GM18867 (cell line): ENCODE measurements around the gene ZBTB7A.

ENCODE experiments used
- ATAC-seq: cut with Tn5 transposase; IDR thresholded peaks from one replicate; pipeline ENCODE4 v1.9.1; 2021; ENCODE audit warnings: mild to moderate bottlenecking, moderate library complexity; ENCODE audit not compliant: unreplicated experiment

The ZBTB7A gene

DNA sequence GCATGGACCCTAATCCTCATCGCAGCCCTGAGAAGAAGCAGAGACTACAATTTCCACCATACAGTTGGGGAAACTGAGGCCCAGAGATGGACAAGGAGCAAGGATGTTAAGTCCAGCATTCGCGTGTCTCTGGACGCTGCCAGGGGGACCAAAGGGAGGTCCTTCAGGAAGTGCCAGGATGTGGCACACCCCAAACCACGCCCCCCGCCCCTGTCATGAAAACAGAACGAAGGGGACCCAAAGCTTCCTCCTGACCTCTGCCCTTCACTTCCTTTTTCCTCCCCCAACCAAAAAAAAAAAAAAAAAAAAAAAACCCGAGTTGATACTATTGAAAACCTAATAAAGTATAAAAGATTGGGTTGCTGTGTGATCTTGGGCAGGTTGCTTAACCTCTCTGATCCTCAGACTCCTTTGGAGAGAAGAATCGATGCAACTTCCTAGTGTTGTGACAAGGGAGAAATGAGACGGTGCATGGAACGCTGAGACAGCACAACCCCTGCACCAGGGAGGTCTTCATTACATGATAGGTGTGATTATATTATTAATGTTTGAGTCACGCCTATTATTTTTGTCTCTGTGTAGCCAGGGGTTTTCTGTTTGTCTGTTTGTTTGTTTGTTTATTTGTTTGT, 2.7 kb upstream of the ZBTB7A start:
- no peak for ATAC-seq

DNA sequence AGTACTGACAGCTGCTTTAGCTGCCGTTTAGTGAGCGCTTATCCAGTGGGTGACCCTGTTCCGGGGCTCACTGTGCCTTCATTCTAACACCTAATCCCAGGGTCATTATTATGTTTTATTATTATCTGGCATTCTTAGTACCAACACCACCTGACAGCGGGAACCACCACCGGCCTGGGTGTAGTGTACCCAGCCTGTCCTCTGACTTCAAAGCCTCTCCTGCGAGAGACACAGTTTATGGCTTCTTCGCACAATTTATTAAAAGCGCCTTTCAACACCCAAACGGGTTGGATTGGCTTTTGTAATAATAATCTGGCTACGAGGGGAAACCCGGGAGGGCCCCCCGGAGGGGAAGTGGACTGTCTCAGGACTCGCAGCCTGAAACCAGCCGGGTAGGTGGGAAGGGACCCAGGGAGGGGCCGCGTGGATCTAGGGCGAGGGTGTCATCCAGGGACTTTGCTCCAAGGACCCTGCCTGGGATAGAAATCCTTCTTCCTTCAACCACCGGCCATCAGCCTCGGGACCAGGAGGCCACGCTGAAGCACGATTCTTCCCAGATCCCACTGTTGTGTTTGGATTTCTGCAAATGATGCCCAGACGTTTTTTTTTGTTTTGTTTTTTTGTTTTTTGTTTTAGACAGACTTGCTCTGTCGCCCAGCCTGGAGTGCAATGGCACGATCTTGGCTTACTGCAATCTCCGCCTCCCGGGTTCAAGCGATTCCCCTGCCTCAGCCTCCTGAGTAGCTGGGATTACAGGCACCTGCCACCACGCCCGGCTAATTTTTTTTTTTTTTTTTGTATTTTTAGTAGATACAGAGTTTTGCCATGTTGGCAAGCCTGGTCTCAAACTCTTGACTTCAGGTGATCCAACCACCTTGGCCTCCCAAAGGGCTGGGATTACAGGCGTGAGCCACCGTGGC, 1.6 kb upstream of the ZBTB7A start:
- ATAC-seq, result no peak

DNA sequence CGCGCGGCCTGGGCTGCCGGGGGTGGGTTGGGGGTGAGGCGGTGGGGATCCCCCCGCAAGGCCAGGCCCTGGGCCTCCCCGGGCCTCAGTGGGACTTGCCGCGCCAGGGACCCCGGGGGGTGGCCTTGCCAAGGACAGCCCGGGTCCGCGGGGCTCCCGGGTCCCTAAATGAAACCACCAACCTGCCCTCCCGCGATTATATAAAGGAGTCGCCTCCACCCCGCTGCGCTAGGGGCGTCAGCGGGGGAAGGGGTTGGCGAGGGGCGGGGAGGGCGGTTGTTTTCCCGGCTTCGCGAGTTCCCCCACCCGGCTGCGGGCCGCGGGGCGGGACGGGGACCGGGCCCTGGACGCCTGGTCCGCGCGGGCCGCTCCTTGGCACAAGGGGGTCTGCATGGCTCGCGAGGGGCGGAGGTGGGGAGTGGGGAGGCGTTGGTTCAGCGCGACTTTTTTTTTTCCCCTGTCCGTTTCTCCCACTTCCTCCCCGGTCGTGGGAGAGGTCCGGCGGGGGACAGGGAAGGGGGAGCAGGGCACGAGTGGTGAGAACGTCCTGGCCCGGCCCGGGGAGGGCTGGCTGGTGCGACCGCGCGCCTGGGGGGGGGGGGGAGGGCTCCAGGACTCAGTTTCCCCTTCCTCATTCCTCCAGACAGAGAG, 822 bp upstream of the ZBTB7A start:
- no peak for ATAC-seq

DNA sequence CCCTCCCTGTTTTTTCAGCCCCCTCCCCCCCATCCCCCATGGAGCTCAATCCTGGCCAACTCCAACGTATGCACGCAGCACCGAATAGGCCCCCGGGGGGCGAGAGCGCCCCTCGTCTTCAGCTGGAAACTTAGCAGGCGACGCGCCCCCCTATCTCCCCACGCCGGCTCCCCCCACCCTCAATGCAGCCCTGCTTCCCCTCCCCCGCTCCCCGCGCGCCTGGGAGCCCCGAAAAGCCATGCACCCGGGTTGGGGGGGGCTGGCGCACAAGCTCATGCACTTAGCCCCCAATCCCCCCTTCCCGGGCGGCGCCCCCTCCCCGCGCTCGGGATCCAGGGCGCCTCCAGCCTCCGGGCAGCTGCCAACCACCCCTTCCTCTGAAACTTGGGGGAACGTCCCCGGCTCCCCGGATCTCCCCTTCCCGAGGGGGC, 508 bp downstream of the ZBTB7A start:
- no peak for ATAC-seq

DNA sequence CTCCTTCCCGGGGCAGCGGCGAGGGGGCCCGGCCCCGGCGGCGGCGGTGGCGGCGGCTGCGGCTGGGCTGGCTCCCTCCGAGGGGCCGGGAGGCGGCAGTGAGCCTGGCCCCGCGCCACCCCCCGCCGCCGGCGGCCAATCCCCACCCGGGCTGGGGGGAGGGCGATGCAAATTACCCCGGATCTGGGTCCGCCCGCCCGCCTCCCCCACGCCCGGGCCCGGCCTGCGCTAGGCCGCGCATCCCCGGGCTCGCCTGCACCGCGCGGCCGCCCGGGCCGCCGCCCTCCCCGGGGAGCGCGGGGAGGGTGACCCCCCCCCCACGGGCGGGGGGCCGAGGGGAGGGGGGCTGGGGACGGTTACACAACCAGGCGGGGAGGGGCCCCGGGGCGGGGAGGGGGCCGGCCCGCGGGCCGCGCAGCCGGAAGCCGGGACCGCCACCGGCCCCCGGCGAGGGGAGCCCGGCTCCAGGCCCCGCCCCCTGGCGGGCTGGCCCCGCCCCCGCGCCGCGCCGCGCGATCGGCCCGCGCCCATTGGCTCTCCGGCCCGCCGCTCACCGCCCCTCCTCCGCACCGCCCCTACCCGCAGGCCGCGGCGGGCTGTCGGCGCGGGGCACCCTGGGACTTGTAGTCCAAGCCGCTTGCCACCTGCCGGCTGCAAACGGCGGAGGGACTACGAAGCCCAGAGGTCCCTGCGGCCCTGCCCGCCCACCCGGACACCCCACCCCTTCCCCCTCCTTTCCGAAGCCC, 1.1 kb downstream of the ZBTB7A start:
- ATAC-seq, result peak; percentile 67

DNA sequence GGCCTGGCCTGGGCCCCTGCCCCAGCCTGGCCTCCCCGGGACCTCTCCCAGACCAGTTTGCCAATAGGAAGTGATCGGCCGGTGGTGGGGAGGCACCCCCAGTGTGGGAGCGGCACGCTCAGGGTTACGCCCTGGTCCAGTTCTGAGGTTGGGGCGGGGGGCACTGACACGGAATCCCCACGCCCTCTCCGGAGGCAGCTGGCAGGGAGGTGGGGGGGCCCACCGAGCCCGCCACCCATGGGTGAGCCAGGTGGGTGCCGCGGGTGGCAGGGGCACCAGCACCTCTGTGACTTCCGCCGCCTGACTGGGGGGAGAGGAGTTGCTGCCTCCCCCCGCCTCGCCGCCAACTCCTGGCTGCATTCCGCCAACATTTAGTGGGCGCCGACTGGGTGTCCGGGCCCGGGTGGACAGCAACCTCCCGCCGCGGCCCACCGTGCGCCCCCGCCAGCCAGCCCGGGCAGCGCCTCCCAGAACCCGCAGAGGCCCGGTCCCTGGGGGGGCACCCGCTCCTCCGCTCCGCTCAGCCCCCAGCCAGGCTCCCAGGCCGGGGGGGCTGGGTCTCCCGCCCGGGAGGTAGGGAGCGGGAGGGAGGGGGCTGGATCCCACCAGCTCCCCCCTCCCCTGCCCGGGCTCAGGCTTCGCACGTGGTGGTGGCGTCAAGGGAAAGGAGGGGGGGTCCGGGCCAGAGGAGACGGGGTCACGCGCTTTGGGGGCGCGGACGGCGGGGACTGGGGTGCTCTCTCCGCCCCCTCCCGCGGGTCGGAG, 2.0 kb downstream of the ZBTB7A start:
- ATAC-seq, result no peak

DNA sequence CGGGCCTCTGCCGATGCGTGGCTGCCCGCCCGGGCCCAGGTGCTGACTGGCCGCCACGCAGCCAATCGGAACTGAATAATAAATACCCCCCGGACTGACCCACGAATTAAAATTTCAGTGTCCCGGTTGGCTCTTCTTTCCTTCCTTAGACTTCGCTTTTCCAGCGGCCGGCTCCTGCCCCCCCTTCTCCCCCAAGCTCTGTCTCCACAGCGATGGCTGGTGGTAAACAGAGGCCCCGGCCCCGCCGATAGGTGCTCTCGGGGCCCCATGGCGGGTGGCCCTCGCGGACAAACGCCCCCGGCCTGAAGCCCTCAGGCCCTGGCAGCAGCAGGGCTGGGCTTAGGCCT, 2.6 kb downstream of the ZBTB7A start:
- ATAC-seq, result no peak

DNA sequence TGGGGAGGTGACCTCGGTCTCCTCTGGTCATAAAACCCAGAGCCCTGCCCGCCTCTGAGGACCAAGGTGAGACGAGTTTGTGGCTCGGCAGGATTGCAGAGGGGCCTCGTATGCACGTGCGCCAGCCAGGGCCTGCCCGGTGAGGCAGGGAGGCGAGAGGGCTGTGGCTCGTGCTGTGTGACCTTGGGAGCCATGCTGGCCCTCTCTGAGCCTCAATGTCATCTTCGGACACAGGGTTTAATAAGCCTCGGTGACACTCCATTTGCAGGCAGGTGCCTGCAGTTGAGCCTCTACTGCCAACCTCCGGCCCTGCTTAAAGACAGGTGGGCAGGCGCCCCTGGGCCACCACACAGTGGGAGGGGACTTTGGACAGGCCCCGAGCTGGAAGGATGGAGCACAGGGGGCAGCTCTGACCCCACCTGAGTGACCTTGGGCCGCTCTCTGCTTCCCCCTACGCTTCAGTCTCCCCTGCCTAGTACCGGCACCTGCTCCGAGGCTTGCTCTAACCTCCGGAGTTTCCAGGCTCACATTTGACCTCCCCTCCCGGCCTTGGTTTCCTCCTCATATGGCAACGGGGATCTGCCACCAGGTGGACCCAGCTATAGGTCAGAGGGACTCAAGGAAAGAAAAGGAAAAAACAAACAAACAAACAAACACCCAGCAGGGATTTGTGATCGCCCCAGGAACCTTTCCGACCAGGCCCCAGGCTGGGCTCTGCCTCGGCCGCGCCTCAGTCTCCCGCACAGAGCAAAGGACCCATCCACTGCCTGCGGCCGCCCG, 3.1 kb downstream of the ZBTB7A start:
- ATAC-seq, result no peak

DNA sequence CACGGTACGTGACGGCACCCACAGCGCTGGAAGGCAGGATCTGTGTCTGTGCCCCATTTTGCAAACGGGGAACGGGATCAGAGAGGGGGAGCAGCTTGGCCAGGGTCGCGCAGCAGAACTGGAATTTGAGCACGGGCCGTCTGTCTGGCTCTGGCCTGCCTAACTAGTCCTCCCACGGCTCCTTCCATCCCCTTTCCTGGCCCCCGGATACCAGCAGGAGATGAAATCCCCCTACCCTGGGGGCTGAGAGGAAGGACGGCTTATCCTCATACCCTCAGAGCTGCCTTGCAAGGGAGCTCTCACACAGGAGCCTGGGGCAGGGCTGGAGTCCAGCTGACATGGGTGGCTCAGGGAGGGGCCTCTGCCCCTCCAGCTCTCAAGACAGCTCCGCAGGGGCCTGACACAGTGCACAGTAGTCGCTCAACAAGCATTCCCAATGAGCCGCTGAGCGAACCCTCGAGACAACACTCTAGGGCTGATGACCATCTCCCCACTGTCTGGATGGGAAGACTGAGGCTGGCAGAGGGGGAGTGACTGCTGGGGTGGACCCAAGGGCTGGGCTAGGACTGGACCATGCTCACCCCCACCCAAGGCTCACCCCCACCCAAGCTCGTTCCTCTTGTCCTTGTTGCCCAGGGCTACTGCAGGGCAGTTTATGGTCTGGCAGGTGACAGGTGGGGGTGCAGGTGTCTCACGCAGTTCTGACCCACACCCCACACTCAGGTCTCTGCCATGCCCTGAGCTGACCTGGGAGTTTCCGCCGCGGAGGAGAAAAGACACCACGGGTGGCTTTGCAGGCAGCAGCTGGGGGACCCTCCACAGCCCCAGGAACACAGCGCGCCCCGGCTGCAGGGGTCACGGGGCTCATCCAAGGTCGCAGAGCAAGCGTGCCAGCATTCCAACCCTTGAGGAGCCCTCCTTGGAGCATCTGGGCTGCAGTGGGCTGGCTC, 4.0 kb downstream of the ZBTB7A start:
- ATAC-seq, result no peak

DNA sequence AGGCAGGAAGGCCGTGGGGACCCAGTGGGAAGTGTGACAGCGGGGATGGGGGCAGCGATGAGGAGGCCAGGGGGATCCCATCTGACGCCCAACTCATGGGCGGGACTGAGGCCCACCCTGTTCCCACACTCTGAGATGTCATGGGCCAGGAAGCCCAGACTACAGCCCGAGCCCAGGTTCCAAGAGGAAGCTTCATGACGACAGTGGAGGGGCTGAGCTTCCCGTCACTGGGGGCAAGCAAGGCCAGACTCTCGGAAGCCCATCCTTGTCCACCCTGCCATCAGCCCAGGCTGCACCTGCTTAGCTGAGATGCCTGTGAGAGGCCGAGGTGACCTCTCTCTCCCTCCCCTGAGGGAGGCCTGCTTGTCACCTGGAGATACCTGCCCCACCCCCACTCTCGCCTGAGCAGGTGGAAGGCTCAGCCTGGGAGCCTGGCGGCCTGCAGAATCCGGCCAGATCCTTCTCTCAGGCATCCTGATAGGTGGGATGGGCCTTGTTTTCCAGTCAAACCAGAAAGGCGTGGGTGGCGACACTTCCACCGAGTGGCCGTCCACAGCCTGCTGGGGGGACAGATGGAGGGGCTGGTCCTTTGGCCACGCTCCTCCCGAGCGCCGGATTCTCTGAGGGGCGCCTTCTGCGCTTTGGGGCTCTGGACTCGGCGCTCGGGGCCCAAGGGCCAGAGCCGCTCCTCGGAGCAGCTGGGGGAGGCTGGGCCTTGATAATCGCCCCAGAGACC, 4.8 kb downstream of the ZBTB7A start:
- no peak for ATAC-seq

DNA sequence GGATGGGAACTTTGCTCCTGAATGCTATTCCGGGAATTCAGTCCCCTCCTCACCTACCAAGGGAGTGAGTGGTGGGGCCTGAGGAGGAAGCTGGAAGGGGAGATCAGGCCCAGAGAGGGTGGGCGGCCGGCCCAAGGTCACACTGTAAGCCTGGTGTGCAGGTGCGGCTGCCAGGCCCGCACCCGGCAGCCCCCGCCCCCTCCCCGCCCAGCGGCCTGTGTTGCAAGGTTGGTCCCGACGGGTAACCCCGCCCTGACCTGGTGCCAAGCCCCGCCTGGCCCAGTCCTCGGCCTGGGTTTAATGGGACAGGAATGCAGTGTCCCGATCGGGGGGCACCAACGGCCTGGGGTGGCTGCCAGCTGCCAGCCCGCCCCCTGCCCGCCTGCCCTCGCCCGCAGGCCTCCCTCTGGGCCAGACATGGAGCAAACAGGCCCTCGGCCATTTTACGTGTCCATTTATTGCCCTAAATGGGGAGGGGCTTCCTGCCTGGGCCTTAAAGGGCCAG, 5.5 kb downstream of the ZBTB7A start:
- no peak for ATAC-seq

DNA sequence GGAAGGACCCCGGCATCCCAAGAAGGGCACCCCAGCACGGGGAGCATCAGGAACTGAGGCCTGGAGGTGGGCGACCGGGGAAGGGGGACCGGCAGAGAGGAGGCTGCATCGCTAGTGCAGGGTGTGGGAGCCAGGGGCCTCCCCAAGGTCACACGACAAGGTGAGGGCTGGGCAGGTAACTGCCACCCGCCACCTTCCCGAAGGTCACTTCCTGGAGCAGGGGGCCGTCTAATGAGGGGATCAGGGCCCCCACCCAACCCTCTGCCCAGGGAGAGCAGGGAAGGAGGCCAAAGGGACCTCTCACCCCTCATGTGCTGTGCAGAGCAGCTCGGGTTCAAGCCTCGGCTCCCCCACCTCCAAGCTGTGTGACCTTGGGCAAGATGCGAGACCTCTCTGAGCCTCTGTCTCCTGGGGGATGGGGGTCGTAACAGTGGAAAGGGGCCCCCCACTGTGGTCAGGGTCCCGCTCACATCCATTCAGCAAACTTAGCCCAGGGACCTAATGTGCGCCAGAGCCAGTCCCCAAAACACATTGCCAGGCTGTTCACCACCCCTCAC, 6.0 kb downstream of the ZBTB7A start:
- no peak for ATAC-seq

DNA sequence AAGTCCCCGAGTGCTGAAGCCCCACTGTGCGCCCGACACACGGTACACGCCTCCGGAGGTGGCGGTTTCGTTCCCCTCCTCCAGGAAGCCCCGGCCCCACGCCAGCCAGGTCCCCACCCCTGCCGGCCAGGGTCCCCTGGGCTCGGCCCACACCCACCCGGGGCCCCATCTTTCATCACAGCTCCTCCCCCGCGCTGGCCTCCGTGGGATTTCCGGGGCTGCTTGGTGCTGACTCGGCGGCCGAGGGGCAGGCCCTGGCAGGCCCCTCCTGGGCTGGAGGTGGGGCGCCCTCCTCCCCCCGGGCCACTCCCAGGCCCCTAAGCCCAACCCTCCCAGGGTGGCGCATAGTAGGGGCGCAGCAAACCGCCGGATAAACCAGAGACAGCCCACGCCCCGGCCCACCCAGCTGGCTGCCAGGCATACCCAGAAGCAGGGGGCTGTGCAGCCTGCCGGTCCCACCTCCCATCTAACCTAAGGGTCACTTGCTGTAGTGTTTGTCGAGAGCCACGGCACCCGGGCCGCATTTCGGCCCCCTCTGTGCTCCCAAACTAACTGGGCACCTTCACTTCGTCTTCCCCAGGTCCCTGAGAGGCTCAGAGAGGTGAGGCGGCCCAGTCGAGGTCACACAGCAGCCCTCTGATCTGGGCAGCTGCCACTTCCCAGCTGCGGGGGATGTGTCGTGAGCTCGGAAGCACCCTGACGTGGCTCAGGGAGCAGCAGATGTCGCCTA, 6.6 kb downstream of the ZBTB7A start:
- ATAC-seq, result peak; percentile 27

DNA sequence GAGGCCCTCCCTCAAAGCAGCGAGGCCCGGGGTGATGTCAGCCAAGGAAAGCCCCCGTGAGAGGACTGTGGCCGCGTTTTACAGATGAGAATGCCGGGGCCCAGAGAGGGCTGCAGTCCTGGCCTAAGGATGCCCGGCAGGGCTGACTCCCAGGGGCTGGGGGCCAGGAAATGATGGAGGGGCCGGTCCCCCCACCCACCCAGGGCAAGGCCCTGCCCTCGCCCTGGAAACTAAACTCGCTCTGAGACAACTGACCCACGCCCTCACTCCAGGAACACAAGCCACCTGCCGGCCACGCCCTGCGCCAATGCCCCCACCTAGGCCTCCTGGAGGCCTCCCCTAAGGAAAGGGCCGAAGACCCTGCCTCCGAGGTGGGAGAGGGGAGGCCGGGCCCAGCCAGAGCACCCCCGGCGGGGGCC, 7.2 kb downstream of the ZBTB7A start:
- ATAC-seq, result no peak

DNA sequence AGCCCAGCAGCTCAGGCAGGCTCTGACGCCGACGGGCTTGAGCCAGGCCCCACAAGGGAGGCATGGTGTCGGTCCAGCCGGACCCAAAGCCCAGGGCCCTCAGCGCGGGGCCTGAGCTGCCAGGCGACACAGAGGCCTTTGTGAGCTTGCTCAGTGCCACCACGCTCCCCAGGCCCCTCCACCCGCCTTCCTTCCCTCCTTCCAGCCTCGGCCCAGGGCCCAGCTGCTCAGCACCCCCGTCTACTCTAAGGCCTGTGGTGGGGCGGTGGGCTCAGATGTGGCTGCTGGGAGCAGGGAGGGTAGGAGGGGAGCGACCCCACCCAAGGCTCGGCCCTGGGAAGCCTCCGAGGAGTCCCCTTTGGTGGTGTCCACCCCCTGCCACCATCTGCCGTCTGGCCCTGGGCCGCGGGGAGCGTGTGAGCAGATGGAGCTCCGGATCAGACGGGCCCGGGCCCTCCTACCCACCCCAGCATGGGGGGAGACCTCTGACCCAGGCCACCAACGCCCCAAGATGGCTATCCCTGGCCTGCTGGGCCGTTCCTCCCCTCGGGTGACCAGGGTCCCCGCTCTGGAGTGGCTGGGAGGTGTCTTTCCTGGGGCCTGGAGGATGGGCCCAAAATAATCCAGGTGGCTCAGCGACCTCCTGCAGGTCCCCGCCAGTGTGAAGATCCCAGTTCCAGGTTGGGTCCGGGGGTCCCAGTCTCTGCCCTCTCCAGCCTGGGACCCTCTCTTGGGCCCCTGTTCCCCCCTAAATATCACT, 7.8 kb downstream of the ZBTB7A start:
- no peak for ATAC-seq
